Brain microvascular endothelial cell (primary cell): ENCODE results near the gene CISD1.

Experiments
- DNase-seq: peaks from one replicate; pipeline ENCODE4 v3.0.0-alpha.2; 2020
- H3K27ac ChIP-seq: fragments of 250-450 bp; sonication (Bioruptor Pico); 2 replicates; pipeline ENCODE4 v1.5.1; 2020; ENCODE audit warnings: mild to moderate bottlenecking, moderate library complexity
- H3K27me3 ChIP-seq: fragments of 250-450 bp; sonication (Bioruptor Pico); replicated peaks from 2 replicates; pipeline ENCODE4 v1.5.1; 2020; ENCODE audit warnings: mild to moderate bottlenecking
- H3K36me3 ChIP-seq: fragments of 250-450 bp; sonication (Bioruptor Pico); replicated peaks from 2 replicates; pipeline ENCODE4 v1.5.1; 2020; ENCODE audit warnings: mild to moderate bottlenecking
- H3K4me3 ChIP-seq: 2 replicates; pipeline ENCODE4 v1.5.1; 2011; ENCODE audit warnings: low read depth, mild to moderate bottlenecking, control low read depth, low read length, moderate library complexity
- in situ Hi-C: cut with HindIII; loops from 2 replicates; pipeline ENCODE4 v1.10.0; 2017; ENCODE audit warnings: low sequenced_read_pairs, low pct_ligation_motif_present
- TF ChIP-seq, protein P1 (sequence below): IDR thresholded peaks from 2 replicates; pipeline ENCODE4 v1.5.1; 2011; ENCODE audit warnings: low read depth, mild to moderate bottlenecking, moderate library complexity, low read length, control low read depth, inconsistent platforms; ENCODE audit errors: missing control alignments

The CISD1 gene

DNA sequence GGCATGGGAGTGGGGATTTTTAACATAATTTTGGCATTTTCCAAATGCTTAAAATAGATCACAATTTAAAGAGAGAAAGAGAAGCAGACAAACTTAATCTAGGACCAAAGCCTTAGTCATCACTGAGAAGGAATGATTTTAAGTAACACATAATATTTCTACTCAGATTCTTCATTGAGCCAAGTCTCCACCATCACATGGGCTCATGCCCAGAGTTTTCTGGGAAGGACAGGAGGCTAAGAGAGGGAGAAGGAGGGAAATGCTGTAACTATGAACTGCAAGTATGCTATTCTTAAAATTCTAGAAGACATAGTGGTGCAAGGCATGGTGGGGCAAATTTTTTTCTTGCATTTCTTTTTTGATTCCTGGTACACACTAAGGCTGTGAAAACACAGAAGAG is 42.1 kb downstream of the CISD1 start:
- H3K27ac ChIP-seq: no peak overlapping the region
- in situ Hi-C loops: no loop called here
- H3K36me3 ChIP-seq: no peaks in the 10 kb centered on the region
- H3K4me3 ChIP-seq: no peak overlapping the region
- H3K27me3 ChIP-seq: no peaks in the 10 kb centered on the region
- TF ChIP-seq, protein P1, sequence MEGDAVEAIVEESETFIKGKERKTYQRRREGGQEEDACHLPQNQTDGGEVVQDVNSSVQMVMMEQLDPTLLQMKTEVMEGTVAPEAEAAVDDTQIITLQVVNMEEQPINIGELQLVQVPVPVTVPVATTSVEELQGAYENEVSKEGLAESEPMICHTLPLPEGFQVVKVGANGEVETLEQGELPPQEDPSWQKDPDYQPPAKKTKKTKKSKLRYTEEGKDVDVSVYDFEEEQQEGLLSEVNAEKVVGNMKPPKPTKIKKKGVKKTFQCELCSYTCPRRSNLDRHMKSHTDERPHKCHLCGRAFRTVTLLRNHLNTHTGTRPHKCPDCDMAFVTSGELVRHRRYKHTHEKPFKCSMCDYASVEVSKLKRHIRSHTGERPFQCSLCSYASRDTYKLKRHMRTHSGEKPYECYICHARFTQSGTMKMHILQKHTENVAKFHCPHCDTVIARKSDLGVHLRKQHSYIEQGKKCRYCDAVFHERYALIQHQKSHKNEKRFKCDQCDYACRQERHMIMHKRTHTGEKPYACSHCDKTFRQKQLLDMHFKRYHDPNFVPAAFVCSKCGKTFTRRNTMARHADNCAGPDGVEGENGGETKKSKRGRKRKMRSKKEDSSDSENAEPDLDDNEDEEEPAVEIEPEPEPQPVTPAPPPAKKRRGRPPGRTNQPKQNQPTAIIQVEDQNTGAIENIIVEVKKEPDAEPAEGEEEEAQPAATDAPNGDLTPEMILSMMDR: no peak
- no peak for DNase-seq

DNA sequence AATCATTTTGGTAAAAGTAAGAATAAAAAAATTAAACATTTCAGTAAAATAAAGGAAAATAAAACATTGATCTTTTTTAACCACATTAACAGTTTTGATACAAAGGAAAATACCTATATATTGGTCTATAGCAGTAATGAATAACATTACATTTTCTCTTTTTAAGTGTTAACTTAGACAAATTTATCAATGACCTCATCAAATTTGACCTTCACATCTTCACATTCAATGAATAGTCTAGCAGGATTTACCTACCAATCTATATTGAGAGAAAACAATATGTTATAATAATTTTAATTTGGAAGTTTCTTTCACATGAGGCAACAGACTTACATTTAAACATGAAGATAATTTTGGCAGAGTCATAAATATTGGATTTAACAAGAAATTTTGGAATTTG is 47.9 kb downstream of the CISD1 start:
- H3K4me3 ChIP-seq: no peak overlapping the region
- no peak for DNase-seq
- H3K27me3 ChIP-seq: no peaks in the 10 kb centered on the region
- TF ChIP-seq, protein P1: no peak
- in situ Hi-C loops: no loop called here
- no peak overlapping the region for H3K27ac ChIP-seq
- no peaks in the 10 kb centered on the region for H3K36me3 ChIP-seq

DNA sequence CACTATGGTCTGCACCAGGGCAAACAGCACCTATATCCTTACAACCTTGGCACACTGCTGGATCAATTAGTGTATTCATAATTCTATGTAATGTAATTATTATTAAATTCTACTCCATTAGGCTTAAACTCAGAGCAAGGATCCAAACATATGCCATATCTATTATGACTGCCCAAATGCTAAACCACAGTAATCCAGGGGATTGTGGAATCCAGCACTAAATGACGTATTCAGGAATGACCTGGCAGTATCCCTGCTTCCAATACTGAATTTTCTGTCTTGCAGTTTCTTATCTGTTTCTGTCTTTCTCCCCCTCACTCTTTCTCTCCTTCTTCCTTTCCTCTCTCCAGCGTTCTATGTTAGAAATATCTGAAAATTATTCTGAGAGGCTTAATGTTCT is 49.4 kb downstream of the CISD1 start:
- Histone ChIP-seq H3K27ac (no peak overlapping the region), H3K27me3 (no peaks in the 10 kb centered on the region), H3K4me3 (no peak overlapping the region), H3K36me3 (no peaks in the 10 kb centered on the region)
- DNase-seq: no peak
- TF ChIP-seq, protein P1: no peak
- in situ Hi-C loops: no loop called here

DNA sequence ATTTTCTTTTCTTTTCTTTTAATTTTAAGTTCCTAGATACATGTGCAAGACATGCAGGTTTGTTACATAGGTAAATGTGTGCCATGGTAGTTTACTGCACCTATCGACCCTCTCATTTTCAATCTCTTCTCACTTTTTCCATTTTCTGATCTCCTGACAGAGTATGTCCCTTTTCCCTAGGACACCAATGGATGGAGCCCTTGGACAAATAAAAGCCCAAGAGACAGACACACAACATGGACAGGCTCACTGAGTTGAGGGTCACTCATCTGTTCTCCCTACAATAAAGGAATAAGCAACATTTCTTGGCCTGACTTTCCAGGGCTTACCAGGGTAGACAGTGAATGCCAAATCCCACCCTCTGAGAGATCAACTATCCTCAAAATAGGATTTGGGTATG is 50.6 kb downstream of the CISD1 start:
- no peaks in the 10 kb centered on the region for H3K27me3 ChIP-seq

DNA sequence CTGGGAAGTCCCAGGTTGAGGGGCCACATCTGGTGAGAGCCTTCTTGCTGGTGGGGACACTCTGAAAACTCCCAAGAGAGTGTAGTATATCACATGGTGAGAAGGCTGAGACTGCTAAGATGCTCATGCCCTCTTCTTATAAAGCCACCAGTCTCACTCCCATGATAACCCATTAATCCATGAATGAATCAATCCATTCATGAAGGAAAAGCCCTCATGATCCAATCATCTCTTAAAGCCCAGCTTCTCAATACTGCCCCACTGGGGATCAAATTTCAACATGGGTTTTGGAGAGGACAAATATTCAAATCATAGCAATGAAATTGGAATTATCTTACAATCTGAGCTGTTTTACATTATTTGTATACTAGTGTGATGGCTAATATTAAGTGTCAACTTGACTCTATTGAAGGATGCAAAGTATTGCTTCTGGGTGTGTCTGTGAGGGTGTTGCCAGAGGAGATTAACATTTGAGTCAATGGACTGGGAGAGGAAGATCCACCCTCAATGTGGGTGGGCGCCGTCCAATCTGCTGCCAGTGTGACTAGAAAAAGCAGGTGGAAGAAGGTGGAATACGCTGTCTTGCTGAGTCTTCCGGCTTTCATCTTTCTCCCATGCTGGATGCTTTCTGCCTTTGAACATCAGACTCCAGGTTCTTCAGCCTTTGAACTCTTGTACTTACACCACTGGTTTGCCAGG is 51.5 kb downstream of the CISD1 start:
- Histone ChIP-seq H3K27ac (no peak overlapping the region), H3K36me3 (no peaks in the 10 kb centered on the region), H3K4me3 (no peak overlapping the region), H3K27me3 (no peaks in the 10 kb centered on the region)
- in situ Hi-C loops: no loop called here
- no peak for DNase-seq
- TF ChIP-seq, protein P1: no peak

More for the DNA sequence above, 50.6 kb downstream of the CISD1 start:
- no peak for DNase-seq
- TF ChIP-seq, protein P1: no peak
- H3K27ac ChIP-seq: no peak overlapping the region
- in situ Hi-C loops: no loop called here
- no peaks in the 10 kb centered on the region for H3K36me3 ChIP-seq
- no peak overlapping the region for H3K4me3 ChIP-seq
